Pancreas (tissue), 10 donors: ENCODE results near the gene SLF1. TPM values are rescaled to one million over a fixed set of nuclear protein-coding genes. Genes with fewer than 3 reads are reported as not detected.

Experiments
- ATAC-seq, 4 donors: fragments of 200-7000 bp; cut with Tn5 transposase; one replicate each; pipeline versions ENCODE4 v1.8.0 to v1.9.1; 2020; ENCODE audit warnings: mild to moderate bottlenecking in 4 of 4, moderate library complexity in 4 of 4
- DNase-seq, 6 donors: peaks; one replicate each; pipeline ENCODE4 v3.0.0-alpha.2; 2020
- FAIRE-seq: peaks from 2 replicates; lab custom pipeline; 2012; peaks lifted over from hg19 to GRCh38; lab: Jason Lieb, UNC
- H3K27ac ChIP-seq, 4 donors: fragments of 200-600 bp; sonication (generic); 1 replicate in 3 of 4; 2 replicates in 1 of 4; pipeline versions ENCODE4 v1.5.0 to v1.8.0; 2020
- H3K27me3 ChIP-seq, 4 donors: fragments of 200-600 bp; one replicate each; pipeline ENCODE4 v1.8.0; 2021
- H3K36me3 ChIP-seq, 3 donors: fragments of 200-600 bp; sonication (generic) in 1 of 3; one replicate each; pipeline versions ENCODE4 v1.5.0 to v1.8.0; 2020 to 2021
- H3K4me1 ChIP-seq, 3 donors: fragments of 200-600 bp; one replicate each; pipeline ENCODE4 v1.8.0; 2021
- H3K4me3 ChIP-seq, 4 donors: fragments of 200-600 bp; sonication (generic) in 2 of 4; one replicate each; pipeline versions ENCODE4 v1.5.0 to v1.8.0; 2020 to 2021
- H3K9me3 ChIP-seq, 4 donors: fragments of 200-600 bp; one replicate each; pipeline ENCODE4 v1.8.0; 2021
- WGBS, 2 donors: extraction: QIAGEN DNeasy Blood & Tissue Kit; methylation state at CpG; one replicate each; pipeline ENCODE4 v1.1.7; 2013; 5-methylcytosine and 5-hydroxymethylcytosine counted together
- intact Hi-C, 3 donors: fragments of 100-400 bp; cut with DNase I; formaldehyde crosslinking; loops; one replicate each; pipeline versions ENCODE4 v1.11.1 to v1.14.2; 2022
- polyA plus RNA-seq, 2 donors: library from polyadenylated mRNA; stranded (reverse); fragments of 200-250 nt; gene quantifications; one replicate each; pipeline ENCODE4 v1.2.3, GENCODE V29; 2013
- total RNA-seq, 6 donors: library from RNA; stranded (reverse); fragmentation: NEBNext Ultra II Directional in 4 of 6; extraction: Animal tissue kit (Norgen Biotek cat#: 25700) in 4 of 6; gene quantifications; one replicate each; pipeline versions ENCODE4 v1.2.1 to v1.2.4, GENCODE V29; 2021 to 2023
- TF ChIP-seq, protein P1 (sequence below), 4 donors: fragments of 200-600 bp; sonication (generic) in 3 of 4; IDR thresholded peaks; one replicate each; pipeline versions ENCODE4 v1.5.0 to v1.8.0; 2021; ENCODE audit warnings: antibody characterized with exemption in 4 of 4
- donor health status: healthy with polysubstance abuse.
- donor health status: DM: no; HTN: no; CAD: no; lungs with moderate emphysema.
- donor health status: DM: no; HTN: no; CAD: no.
- donor health status: control.
- donor health status: control.
- donor health status: Bipolar disorder and iron deficiency.
- donor health status: DM: yes; HTN: yes; CAD: no.
- donor health status: DM: no; HTN: no; CAD: no.
- donor health status: DM: no; HTN: no; CAD: no.
- donor health status: DM: yes; HTN: yes; CAD: no.

SLF1 gene
- total and polyA plus RNA-seq, 8 donors: 1.1 to 3.9 (median 2.1) TPM

DNA sequence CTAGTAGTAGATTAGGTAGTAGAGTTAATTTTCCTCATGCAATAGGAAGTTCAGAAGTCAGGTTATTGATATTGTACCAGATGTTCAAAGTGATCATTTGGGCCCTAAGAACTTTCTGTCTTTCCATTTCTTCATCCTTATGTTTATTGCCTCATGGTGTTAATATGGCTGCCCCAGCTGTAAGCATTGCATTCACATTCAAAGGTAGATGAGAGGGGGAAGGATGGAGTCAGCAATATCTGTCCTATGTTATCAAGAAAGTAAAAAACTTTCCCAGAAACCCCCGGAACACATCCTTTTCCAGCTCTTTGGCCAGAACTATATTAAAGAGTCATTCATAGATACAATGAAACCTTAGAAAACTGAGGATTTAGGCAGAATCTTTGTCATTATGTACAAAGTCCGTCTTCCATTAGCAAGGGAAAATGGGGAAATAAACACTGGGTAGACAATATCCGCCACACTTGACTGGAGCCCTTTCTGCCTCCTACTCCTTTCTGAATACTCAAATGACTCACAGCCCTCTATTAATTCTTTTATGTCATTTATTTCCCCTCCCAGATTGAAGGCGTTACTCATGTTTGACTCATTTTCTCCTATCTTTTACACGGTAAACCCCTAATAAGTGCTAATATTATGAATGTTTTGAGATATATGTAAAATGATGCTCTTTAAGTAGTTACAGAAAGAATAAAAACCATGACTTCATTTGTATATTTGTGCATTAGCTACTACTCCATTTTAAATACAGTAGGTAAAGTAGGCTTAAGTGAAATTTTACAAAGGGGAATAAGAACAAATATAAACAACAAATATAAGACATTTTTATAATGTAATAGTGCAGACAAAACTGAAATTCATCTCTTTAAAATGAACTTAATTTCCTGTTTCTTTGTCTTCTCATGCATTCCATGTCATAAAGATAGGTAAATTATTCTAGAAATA, 127.6 kb downstream of the SLF1 start:
- Histone ChIP-seq H3K4me3 (no peak overlapping the region), H3K27ac (no peak overlapping the region), H3K9me3 (no peaks in the 10 kb centered on the region), H3K27me3 (no peaks in the 10 kb centered on the region), H3K4me1 (no peaks in the 10 kb centered on the region), H3K36me3 (no peaks in the 10 kb centered on the region)
- no peak for FAIRE-seq
- 71 to 74% methylated on average over 5 of the region's 5 CpGs for WGBS, 2 donors
- intact Hi-C loops: loop anchor here in 1 of 3 donors (10.0 kb wide), 1 partner anchor 211 kb away; no protein-coding TSS in a partner anchor
- TF ChIP-seq, protein P1, sequence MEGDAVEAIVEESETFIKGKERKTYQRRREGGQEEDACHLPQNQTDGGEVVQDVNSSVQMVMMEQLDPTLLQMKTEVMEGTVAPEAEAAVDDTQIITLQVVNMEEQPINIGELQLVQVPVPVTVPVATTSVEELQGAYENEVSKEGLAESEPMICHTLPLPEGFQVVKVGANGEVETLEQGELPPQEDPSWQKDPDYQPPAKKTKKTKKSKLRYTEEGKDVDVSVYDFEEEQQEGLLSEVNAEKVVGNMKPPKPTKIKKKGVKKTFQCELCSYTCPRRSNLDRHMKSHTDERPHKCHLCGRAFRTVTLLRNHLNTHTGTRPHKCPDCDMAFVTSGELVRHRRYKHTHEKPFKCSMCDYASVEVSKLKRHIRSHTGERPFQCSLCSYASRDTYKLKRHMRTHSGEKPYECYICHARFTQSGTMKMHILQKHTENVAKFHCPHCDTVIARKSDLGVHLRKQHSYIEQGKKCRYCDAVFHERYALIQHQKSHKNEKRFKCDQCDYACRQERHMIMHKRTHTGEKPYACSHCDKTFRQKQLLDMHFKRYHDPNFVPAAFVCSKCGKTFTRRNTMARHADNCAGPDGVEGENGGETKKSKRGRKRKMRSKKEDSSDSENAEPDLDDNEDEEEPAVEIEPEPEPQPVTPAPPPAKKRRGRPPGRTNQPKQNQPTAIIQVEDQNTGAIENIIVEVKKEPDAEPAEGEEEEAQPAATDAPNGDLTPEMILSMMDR (IDR thresholded peaks at IDR 0.05): no peak
- no peak for ATAC-seq
- no peak for DNase-seq

DNA sequence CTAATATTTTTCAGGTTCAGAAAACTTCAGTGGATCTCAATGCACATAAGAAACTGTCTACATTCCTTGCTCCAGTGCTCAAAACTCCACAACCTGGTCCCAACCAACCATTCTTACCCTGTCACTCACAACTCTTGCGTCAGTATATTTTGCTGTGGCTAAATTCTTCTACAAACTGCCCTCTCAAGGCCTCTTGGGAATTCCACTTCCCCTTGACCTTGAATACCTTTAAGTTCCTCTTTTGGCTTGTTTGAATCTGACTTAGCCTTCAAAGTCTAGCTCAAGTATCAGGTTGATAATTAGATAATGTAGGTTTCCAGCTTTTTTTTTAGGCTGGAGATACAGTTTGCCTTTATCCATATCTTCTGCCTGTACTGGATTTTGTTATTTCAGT, 128.3 kb downstream of the SLF1 start:
- Histone ChIP-seq H3K4me1 (no peaks in the 10 kb centered on the region), H3K27me3 (no peaks in the 10 kb centered on the region), H3K36me3 (no peaks in the 10 kb centered on the region), H3K9me3 (no peaks in the 10 kb centered on the region), H3K27ac (no peak overlapping the region), H3K4me3 (no peak overlapping the region)
- intact Hi-C loops: loop anchor here in 1 of 3 donors (10.0 kb wide), 1 partner anchor 212 kb away; no protein-coding TSS in a partner anchor
- DNase-seq (no peak), ATAC-seq (no peak), FAIRE-seq (no peak)
- TF ChIP-seq, protein P1 (IDR thresholded peaks at IDR 0.05): no peak
- 73 to 76% methylated on average over 1 of the region's 1 CpG for WGBS, 2 donors

Other genes starting within 250 kb of the SLF1 start
- 1 to 10 TPM; 1.5 to 3.1 (median 2.2) TPM for gene KIAA0825, start 65 bp upstream of the SLF1 start, total RNA-seq
- gene KIAA0825, start 65 bp upstream of the SLF1 start, polyA plus RNA-seq: under 1 TPM; 0.33 to 0.49 TPM